Measurements from ENCODE around the gene NRG4. TPM values are rescaled to one million over a fixed set of nuclear protein-coding genes. Genes with fewer than 3 reads are reported as not detected.

Gene NRG4
- total and polyA plus RNA-seq, 7 donors = 0.98 to 30.0 (median 6.4) TPM

- intact Hi-C loops (cut with DNase I) = no loop called here
- H3K36me3 ChIP-seq (ENCODE audit: insufficient read depth in 1 of 2, low read depth in 1 of 2) = peaks cover 0 to 13% of the 10 kb centered on the region in 2 donors
- peaks cover 33% of the 10 kb centered on the region for H3K4me1 ChIP-seq
- no peak overlapping the region for H3K27ac ChIP-seq
- no peaks in the 10 kb centered on the region for H3K27me3 ChIP-seq (ENCODE audit: insufficient read depth in 3 of 3, low read length in 2 of 3)
- no peak for TF ChIP-seq CTCF (IDR thresholded peaks at IDR 0.05)
- no peak overlapping the region for H3K4me3 ChIP-seq
- WGBS, 3 donors = 92 to 96% (median 92%) methylated on average over 3 of the region's 3 CpGs
- ATAC-seq (no peak), DNase-seq (no peak)
- H3K9me3 ChIP-seq = no peaks in the 10 kb centered on the region
These were observed 85.3 kb downstream of the NRG4 start for GRCh38 chr15:75926931-75927330.

GRCh38 chr15:75925440-75925839, 86.8 kb downstream of the NRG4 start:
- H3K4me1 ChIP-seq = peaks cover 34% of the 10 kb centered on the region
- no peak overlapping the region for H3K4me3 ChIP-seq
- WGBS, 3 donors = 83 to 84% (median 83%) methylated on average over 2 of the region's 2 CpGs
- DNase-seq (no peak), ATAC-seq (no peak)
- H3K9me3 ChIP-seq = no peaks in the 10 kb centered on the region
- intact Hi-C loops (cut with DNase I) = no loop called here
- no peak overlapping the region for H3K27ac ChIP-seq
- H3K27me3 ChIP-seq (ENCODE audit: insufficient read depth in 3 of 3, low read length in 2 of 3) = no peaks in the 10 kb centered on the region
- no peak for TF ChIP-seq CTCF (IDR thresholded peaks at IDR 0.05)
- peaks cover 0 to 9% of the 10 kb centered on the region in 2 donors for H3K36me3 ChIP-seq (ENCODE audit: insufficient read depth in 1 of 2, low read depth in 1 of 2)

GRCh38 chr15:75924576-75924975, 87.6 kb downstream of the NRG4 start:
- no peak for TF ChIP-seq CTCF (IDR thresholded peaks at IDR 0.05)
- H3K4me1 ChIP-seq = peaks cover 36% of the 10 kb centered on the region
- no peak overlapping the region for H3K27ac ChIP-seq
- intact Hi-C loops (cut with DNase I) = no loop called here
- ATAC-seq (no peak), DNase-seq (no peak)
- H3K4me3 ChIP-seq = no peak overlapping the region
- H3K9me3 ChIP-seq = no peaks in the 10 kb centered on the region
- WGBS, 3 donors = 91 to 96% (median 96%) methylated on average over 1 of the region's 1 CpG
- peaks cover 0 to 15% of the 10 kb centered on the region in 2 donors for H3K36me3 ChIP-seq (ENCODE audit: insufficient read depth in 1 of 2, low read depth in 1 of 2)
- H3K27me3 ChIP-seq (ENCODE audit: insufficient read depth in 3 of 3, low read length in 2 of 3) = no peaks in the 10 kb centered on the region

- no peak for ATAC-seq
- no peak for DNase-seq
- no peaks in the 10 kb centered on the region for H3K27me3 ChIP-seq (ENCODE audit: insufficient read depth in 3 of 3, low read length in 2 of 3)
- no peak for TF ChIP-seq CTCF (IDR thresholded peaks at IDR 0.05)
- no peak overlapping the region for H3K4me3 ChIP-seq
- 96 to 100% (median 99%) methylated on average over 4 of the region's 4 CpGs for WGBS, 3 donors
- H3K4me1 ChIP-seq = peaks cover 32% of the 10 kb centered on the region
- peaks cover 0 to 19% of the 10 kb centered on the region in 2 donors for H3K36me3 ChIP-seq (ENCODE audit: insufficient read depth in 1 of 2, low read depth in 1 of 2)
- H3K27ac ChIP-seq = no peak overlapping the region
- intact Hi-C loops (cut with DNase I) = no loop called here
- H3K9me3 ChIP-seq = no peaks in the 10 kb centered on the region
These were observed 88.5 kb downstream of the NRG4 start for GRCh38 chr15:75923756-75924155.

All from psoas muscle (tissue), 8 donors.